H1 (cell line): ENCODE data around the gene B3GNT2. TPM values are rescaled to one million over a fixed set of nuclear protein-coding genes. Genes with fewer than 3 reads are reported as not detected.

Source experiments
- CREB1 ChIP-seq: IDR thresholded peaks from 2 replicates; pipeline ENCODE4 v1.6.1; 2012; ENCODE audit warnings: inconsistent platforms
- CTBP2 ChIP-seq: IDR thresholded peaks from 2 replicates; pipeline ENCODE4 v1.7.0; 2011; ENCODE audit warnings: borderline replicate concordance, mild to moderate bottlenecking, moderate library complexity, mixed read lengths, low read length; ENCODE audit not compliant: insufficient read depth, insufficient read length
- HDAC6 ChIP-seq: IDR thresholded peaks from one replicate; pipeline ENCODE4 v1.7.1; 2012; ENCODE audit warnings: low read depth, mild to moderate bottlenecking, inconsistent platforms, low read length, moderate library complexity
- JUND ChIP-seq: IDR thresholded peaks from 2 replicates; pipeline ENCODE4 v1.6.1; 2011; ENCODE audit warnings: mild to moderate bottlenecking, improper control_type of control experiment, low read length
- KDM4A ChIP-seq: IDR thresholded peaks from one replicate; pipeline ENCODE4 v1.7.1; 2012; ENCODE audit warnings: low read depth, mild to moderate bottlenecking, moderate library complexity, low read length, inconsistent platforms; ENCODE audit not compliant: severe bottlenecking
- PHF8 ChIP-seq: fragments of 200-600 bp; sonication (generic); conservative IDR thresholded peaks from 2 replicates; pipeline ENCODE4 v1.7.1; 2012; ENCODE audit warnings: low read depth, mild to moderate bottlenecking, inconsistent platforms, low read length, moderate library complexity
- POLR2A ChIP-seq, 2 experiments: IDR thresholded peaks; 1 replicate in 1 of 2; 2 replicates in 1 of 2; pipeline ENCODE4 v1.6.1; 2011; ENCODE audit warnings: low read depth in 2 of 2, low read length in 2 of 2, mild to moderate bottlenecking in 2 of 2; ENCODE audit errors: control extremely low read depth in 1 of 2
- YY1 ChIP-seq: IDR thresholded peaks from 2 replicates; pipeline ENCODE4 v1.6.1; 2011; ENCODE audit warnings: low read depth, mild to moderate bottlenecking, low read length
- polyA plus RNA-seq, 7 experiments: library from polyadenylated mRNA; depleted of rRNA in 3 of 7; stranded (reverse) in 5 of 7; unstranded in 2 of 7; fragments of >200 nt in 5 of 7; fragments of 200-250 nt in 2 of 7; gene quantifications; 1 replicate in 5 of 7; 2 replicates in 1 of 7; 4 replicates in 1 of 7; pipeline versions ENCODE4 v1.2.1 to v1.2.3, GENCODE V29; 2011 to 2013; ENCODE audit warnings: missing spikeins in 2 of 7, mixed read lengths in 2 of 7
- total RNA-seq: library from RNA; stranded (reverse); fragmentation: NEBNext Ultra II Directional; extraction: Animal tissue kit (Norgen Biotek cat#: 25700); gene quantifications from 2 replicates; pipeline ENCODE4 v1.2.1, GENCODE V29; 2021
- TF ChIP-seq, protein P1 (sequence below): fragments of 300-600 bp; sonication (generic); IDR thresholded peaks from 2 replicates; pipeline ENCODE4 v1.7.1; 2012; ENCODE audit warnings: low read length, moderate library complexity, mild to moderate bottlenecking, inconsistent platforms; ENCODE audit not compliant: insufficient replicate concordance

Gene B3GNT2
- total and polyA plus RNA-seq, 2 of the 8 experiments (the other 6 are each of a cell fraction or from before 2014, with no cell fraction given), result 20.1 to 40.8 TPM

DNA sequence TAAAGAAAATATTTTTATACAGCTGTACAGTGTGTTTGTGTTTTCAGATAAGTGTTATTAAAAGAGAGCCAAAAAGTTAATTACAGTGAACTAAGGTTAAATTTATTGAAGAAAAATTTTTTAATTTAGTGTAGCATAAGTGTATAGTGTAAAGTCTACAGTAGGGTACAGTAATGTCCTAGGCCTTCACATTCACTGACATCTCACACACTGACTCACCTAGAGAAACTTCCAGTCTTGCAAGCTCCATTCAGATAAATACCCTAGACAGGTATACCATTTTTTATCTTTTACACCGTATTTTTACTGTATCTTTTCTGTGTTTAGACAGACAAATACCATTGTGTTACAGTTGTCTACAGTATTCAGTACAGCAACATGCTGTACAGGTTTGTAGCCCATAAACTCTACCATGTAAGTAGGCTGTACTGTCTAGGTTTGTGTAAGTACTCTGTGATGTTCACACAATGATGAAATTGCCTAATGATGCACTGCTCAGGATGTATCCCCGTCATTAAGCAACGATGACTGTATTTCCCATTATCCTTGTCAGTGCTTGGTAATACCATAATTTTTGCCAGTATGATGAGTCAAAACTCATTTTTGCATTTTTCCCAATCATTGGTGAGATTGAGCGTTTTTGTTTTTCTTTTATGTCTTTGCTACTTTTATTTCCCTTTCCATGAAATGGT lies 48.2 kb upstream of the B3GNT2 start (continued):
- TF ChIP-seq, protein P1, sequence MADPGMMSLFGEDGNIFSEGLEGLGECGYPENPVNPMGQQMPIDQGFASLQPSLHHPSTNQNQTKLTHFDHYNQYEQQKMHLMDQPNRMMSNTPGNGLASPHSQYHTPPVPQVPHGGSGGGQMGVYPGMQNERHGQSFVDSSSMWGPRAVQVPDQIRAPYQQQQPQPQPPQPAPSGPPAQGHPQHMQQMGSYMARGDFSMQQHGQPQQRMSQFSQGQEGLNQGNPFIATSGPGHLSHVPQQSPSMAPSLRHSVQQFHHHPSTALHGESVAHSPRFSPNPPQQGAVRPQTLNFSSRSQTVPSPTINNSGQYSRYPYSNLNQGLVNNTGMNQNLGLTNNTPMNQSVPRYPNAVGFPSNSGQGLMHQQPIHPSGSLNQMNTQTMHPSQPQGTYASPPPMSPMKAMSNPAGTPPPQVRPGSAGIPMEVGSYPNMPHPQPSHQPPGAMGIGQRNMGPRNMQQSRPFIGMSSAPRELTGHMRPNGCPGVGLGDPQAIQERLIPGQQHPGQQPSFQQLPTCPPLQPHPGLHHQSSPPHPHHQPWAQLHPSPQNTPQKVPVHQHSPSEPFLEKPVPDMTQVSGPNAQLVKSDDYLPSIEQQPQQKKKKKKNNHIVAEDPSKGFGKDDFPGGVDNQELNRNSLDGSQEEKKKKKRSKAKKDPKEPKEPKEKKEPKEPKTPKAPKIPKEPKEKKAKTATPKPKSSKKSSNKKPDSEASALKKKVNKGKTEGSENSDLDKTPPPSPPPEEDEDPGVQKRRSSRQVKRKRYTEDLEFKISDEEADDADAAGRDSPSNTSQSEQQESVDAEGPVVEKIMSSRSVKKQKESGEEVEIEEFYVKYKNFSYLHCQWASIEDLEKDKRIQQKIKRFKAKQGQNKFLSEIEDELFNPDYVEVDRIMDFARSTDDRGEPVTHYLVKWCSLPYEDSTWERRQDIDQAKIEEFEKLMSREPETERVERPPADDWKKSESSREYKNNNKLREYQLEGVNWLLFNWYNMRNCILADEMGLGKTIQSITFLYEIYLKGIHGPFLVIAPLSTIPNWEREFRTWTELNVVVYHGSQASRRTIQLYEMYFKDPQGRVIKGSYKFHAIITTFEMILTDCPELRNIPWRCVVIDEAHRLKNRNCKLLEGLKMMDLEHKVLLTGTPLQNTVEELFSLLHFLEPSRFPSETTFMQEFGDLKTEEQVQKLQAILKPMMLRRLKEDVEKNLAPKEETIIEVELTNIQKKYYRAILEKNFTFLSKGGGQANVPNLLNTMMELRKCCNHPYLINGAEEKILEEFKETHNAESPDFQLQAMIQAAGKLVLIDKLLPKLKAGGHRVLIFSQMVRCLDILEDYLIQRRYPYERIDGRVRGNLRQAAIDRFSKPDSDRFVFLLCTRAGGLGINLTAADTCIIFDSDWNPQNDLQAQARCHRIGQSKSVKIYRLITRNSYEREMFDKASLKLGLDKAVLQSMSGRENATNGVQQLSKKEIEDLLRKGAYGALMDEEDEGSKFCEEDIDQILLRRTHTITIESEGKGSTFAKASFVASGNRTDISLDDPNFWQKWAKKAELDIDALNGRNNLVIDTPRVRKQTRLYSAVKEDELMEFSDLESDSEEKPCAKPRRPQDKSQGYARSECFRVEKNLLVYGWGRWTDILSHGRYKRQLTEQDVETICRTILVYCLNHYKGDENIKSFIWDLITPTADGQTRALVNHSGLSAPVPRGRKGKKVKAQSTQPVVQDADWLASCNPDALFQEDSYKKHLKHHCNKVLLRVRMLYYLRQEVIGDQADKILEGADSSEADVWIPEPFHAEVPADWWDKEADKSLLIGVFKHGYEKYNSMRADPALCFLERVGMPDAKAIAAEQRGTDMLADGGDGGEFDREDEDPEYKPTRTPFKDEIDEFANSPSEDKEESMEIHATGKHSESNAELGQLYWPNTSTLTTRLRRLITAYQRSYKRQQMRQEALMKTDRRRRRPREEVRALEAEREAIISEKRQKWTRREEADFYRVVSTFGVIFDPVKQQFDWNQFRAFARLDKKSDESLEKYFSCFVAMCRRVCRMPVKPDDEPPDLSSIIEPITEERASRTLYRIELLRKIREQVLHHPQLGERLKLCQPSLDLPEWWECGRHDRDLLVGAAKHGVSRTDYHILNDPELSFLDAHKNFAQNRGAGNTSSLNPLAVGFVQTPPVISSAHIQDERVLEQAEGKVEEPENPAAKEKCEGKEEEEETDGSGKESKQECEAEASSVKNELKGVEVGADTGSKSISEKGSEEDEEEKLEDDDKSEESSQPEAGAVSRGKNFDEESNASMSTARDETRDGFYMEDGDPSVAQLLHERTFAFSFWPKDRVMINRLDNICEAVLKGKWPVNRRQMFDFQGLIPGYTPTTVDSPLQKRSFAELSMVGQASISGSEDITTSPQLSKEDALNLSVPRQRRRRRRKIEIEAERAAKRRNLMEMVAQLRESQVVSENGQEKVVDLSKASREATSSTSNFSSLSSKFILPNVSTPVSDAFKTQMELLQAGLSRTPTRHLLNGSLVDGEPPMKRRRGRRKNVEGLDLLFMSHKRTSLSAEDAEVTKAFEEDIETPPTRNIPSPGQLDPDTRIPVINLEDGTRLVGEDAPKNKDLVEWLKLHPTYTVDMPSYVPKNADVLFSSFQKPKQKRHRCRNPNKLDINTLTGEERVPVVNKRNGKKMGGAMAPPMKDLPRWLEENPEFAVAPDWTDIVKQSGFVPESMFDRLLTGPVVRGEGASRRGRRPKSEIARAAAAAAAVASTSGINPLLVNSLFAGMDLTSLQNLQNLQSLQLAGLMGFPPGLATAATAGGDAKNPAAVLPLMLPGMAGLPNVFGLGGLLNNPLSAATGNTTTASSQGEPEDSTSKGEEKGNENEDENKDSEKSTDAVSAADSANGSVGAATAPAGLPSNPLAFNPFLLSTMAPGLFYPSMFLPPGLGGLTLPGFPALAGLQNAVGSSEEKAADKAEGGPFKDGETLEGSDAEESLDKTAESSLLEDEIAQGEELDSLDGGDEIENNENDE, result no peak
- TF ChIP-seq KDM4A (no peak), POLR2A (IDR thresholded peaks at IDR 0.05; ENCODE audit: control extremely low read depth in 1 of 2, low read depth in 2 of 2, low read length in 2 of 2) (no peak), CREB1 (no peak), CTBP2 (no peak), JUND (no peak), YY1 (no peak), PHF8 (no peak), HDAC6 (no peak)
